Lung (tissue), 12 donors: ENCODE measurements around the gene IL17RD. TPM values are rescaled to one million over a fixed set of nuclear protein-coding genes. Genes with fewer than 3 reads are reported as not detected.

Experiments
- ATAC-seq: fragments of 200-7000 bp; cut with Tn5 transposase; one replicate; pipeline ENCODE4 v1.9.1; 2020; ENCODE audit warnings: moderate number of reproducible peaks; ENCODE audit not compliant: insufficient read depth, low FRiP score
- DNase-seq, 3 donors: peaks; one replicate each; pipeline ENCODE4 v3.0.0-alpha.2; 2013 to 2017
- H3K27ac ChIP-seq, 2 donors: one replicate each; pipeline ENCODE4 v1.5.1; 2013; ENCODE audit warnings: mild to moderate bottlenecking in 2 of 2, moderate library complexity in 2 of 2, control low read depth in 1 of 2, inconsistent platforms in 1 of 2, low read depth in 1 of 2, low read length in 1 of 2
- H3K27me3 ChIP-seq, 3 donors: one replicate each; pipeline ENCODE4 v1.5.1; 2013; ENCODE audit warnings: low read length in 2 of 3; ENCODE audit not compliant: control insufficient read depth in 3 of 3, insufficient read depth in 3 of 3
- H3K36me3 ChIP-seq, 4 donors: one replicate each; pipeline ENCODE4 v1.5.1; 2013; ENCODE audit warnings: low read length in 4 of 4, mild to moderate bottlenecking in 1 of 4, moderate library complexity in 1 of 4; ENCODE audit not compliant: control insufficient read depth in 4 of 4, insufficient read depth in 4 of 4
- H3K4me1 ChIP-seq, 5 donors: one replicate each; pipeline ENCODE4 v1.5.1; 2013; ENCODE audit warnings: low read length in 5 of 5, mild to moderate bottlenecking in 2 of 5, moderate library complexity in 1 of 5; ENCODE audit not compliant: control insufficient read depth in 5 of 5, insufficient read depth in 5 of 5
- H3K4me3 ChIP-seq: one replicate; pipeline ENCODE4 v1.5.1; 2013; ENCODE audit warnings: mild to moderate bottlenecking, control low read depth, moderate library complexity
- H3K9ac ChIP-seq, 2 donors: one replicate each; pipeline ENCODE4 v1.5.1; 2013; ENCODE audit warnings: low read length in 2 of 2, control low read depth in 1 of 2; ENCODE audit not compliant: insufficient read depth in 1 of 2
- H3K9me3 ChIP-seq, 4 donors: one replicate each; pipeline ENCODE4 v1.5.1; 2013; ENCODE audit warnings: low read length in 3 of 4, mild to moderate bottlenecking in 1 of 4, moderate library complexity in 1 of 4; ENCODE audit not compliant: control insufficient read depth in 4 of 4, insufficient read depth in 3 of 4
- CTCF ChIP-seq: IDR thresholded peaks from 2 replicates; pipeline ENCODE4 v1.5.1; 2012; ENCODE audit warnings: mild to moderate bottlenecking; ENCODE audit errors: control extremely low read depth, extremely low read depth
- WGBS, 2 donors: extraction: QIAGEN DNeasy Blood & Tissue Kit; methylation state at CpG; one replicate each; pipeline ENCODE4 v1.1.7; 2013; 5-methylcytosine and 5-hydroxymethylcytosine counted together
- polyA plus RNA-seq, 2 donors: library from polyadenylated mRNA; stranded (reverse); fragments of 200-250 nt; gene quantifications; one replicate each; pipeline ENCODE4 v1.2.1, GENCODE V29; 2013
- total RNA-seq, 2 donors: library from RNA; depleted of rRNA in 1 of 2; stranded (reverse); fragments of >200 nt in 1 of 2; gene quantifications; one replicate each; pipeline ENCODE4 v1.2.1, GENCODE V29; 2014 to 2021
- donor health status: control.
- donor health status: control.
- donor health status: Bipolar disorder and iron deficiency.
- donor health status: healthy.
- donor health status: DM: yes; HTN: yes; CAD: no.

The IL17RD gene
- total and polyA plus RNA-seq, 4 donors = 0.22 to 4.8 (median 1.1) TPM

DNA sequence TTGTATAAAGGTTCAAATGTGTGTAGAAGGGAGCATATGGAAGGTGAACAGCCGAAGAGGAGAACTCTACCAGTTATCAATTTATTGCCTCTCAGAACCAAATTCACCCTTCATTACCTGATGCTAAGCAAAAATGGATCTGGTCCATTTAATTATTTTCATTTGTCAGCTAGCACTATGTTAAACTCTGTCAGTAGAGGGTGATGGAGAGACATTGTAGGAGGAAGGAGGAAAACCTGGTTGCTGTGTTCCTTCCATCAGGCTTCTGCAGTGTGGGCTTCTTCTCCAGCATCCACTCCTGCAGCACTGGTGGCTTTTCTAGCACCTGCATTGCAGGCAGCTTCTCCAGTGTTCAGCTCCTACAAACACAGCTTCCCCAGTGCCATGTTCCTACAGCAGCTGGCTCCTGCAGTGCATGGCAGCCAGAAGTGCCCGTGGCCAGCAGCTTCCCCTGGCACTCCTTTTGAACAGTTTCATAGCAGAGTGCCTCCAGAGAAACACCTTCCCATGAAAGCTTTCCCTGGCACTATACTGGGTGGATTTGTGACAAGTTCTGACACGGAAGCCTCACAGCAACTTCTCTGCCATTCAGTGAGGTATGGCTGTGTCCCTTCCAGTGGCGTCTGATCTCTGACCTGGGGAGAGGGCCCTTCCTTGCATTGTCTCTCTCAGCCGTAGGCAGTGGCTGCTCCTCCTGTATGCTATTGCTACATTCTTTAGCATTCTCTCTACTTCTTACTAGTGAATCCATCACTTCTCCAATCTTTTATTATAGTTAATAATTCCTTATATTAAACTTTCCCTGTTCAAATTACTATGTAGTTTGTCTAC is 14.6 kb upstream of the IL17RD start:
- Histone ChIP-seq H3K36me3 (no peaks in the 10 kb centered on the region), H3K9me3 (no peaks in the 10 kb centered on the region), H3K27me3 (no peaks in the 10 kb centered on the region), H3K27ac (no peak overlapping the region), H3K4me3 (no peak overlapping the region), H3K9ac (no peak overlapping the region), H3K4me1 (peaks cover 0 to 9% (median 0%) of the 10 kb centered on the region in 5 donors)
- WGBS, 2 donors = 77 to 81% methylated on average over 5 of the region's 5 CpGs
- ATAC-seq (no peak), DNase-seq (no peak)
- no peak for TF ChIP-seq CTCF

GRCh38 chr3:57176045-57176444 is 10.9 kb upstream of the IL17RD start:
- Histone ChIP-seq H3K27me3 (no peaks in the 10 kb centered on the region), H3K36me3 (no peaks in the 10 kb centered on the region), H3K27ac (no peak overlapping the region), H3K4me1 (peaks cover 0 to 2% (median 0%) of the 10 kb centered on the region in 5 donors), H3K9ac (no peak overlapping the region), H3K4me3 (no peak overlapping the region), H3K9me3 (no peaks in the 10 kb centered on the region)
- TF ChIP-seq CTCF = no peak
- ATAC-seq (no peak), DNase-seq (no peak)
- 74 to 92% methylated on average over 1 of the region's 1 CpG for WGBS, 2 donors

DNA sequence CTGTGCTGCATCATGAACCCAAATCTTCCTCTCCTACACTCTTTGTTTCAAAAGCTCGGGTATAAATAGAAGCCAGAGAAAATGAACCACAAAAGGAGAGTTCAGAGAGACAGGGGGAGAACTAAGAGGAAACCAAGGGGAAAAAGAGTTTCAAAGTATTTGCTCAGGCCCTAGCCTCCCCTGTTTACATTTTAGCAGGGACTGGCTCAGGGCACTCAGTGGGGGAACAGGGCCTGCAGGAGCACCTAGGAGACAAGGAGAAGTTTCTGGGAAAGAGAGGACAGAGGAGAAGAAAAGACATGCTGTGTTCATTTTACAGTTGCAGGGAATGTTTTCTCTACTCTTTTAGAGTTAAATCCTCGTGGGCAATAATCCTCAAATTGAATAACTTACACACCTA is 8.5 kb upstream of the IL17RD start:
- 47 to 55% methylated on average over 2 of the region's 2 CpGs for WGBS, 2 donors
- Histone ChIP-seq H3K27me3 (no peaks in the 10 kb centered on the region), H3K9me3 (no peaks in the 10 kb centered on the region), H3K36me3 (no peaks in the 10 kb centered on the region), H3K9ac (no peak overlapping the region), H3K27ac (no peak overlapping the region), H3K4me3 (no peak overlapping the region), H3K4me1 (peaks cover 0 to 5% (median 0%) of the 10 kb centered on the region in 5 donors)
- DNase-seq = no peak
- no peak for TF ChIP-seq CTCF
- ATAC-seq = no peak

DNA sequence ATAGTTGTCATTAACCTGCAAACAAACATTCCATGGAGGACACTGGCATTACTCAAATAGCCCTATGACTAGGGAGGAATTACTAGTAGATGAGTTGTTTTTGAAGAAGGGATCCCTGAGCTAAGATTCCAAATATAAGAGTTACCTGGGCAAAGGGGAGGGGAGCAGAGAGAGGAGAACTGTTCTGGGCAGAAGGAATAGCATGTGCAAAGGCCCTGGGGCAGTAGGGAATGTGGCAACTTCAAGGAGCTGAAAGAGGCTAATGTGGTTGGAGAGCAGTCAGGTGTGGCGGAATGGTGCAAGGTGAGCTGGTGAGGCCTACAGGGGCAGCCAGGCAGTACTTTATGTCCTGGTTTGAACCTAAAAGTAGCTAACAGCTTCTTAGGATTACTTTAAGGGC is 5.8 kb upstream of the IL17RD start:
- no peak for ATAC-seq
- WGBS, 2 donors = 98 to 100% methylated on average over 1 of the region's 1 CpG

More for the DNA sequence above, 5.8 kb upstream of the IL17RD start:
- Histone ChIP-seq H3K4me3 (no peak overlapping the region), H3K9ac (no peak overlapping the region), H3K27ac (no peak overlapping the region), H3K4me1 (peaks cover 0 to 5% (median 0%) of the 10 kb centered on the region in 5 donors), H3K9me3 (no peaks in the 10 kb centered on the region), H3K36me3 (no peaks in the 10 kb centered on the region), H3K27me3 (peaks cover 0 to 2% (median 0%) of the 10 kb centered on the region in 3 donors)
- no peak for TF ChIP-seq CTCF
- no peak for DNase-seq
